NCI-H2171 treated with DMSO at 0.1 percent for 48 hours (cell line): ENCODE data around the gene TPCN2.
A peak's percentile ranks its signal among the peaks of the same experiment; 100 is the strongest.

Source experiments
- DNase-seq: peaks from one replicate; lab custom pipeline; 2025; lab: John Stamatoyannopoulos, UW

TPCN2 gene

GRCh38 chr11:69010964-69011623 is 37.6 kb upstream of the TPCN2 start:
- no peak for DNase-seq

GRCh38 chr11:69011624-69012091 is 37.1 kb upstream of the TPCN2 start:
- no peak for DNase-seq

GRCh38 chr11:69012092-69013008 is 36.4 kb upstream of the TPCN2 start:
- DNase-seq: no peak

- peak; percentile 50 for DNase-seq
Observed at GRCh38 chr11:69013009-69013951, 35.5 kb upstream of the TPCN2 start, which contains the start of gene MRGPRF. TSS of gene MRGPRF (minus strand) at chr11:69013246. CDS start at chr11:69009901, 3,345 bp downstream.

GRCh38 chr11:69014084-69014851 is 34.5 kb upstream of the TPCN2 start:
- no peak for DNase-seq

GRCh38 chr11:69014898-69015549 is 33.7 kb upstream of the TPCN2 start:
- no peak for DNase-seq

- no peak for DNase-seq
Observed at GRCh38 chr11:69017951-69018350, 30.8 kb upstream of the TPCN2 start.

GRCh38 chr11:69018924-69019323 is 29.8 kb upstream of the TPCN2 start:
- no peak for DNase-seq

GRCh38 chr11:69022260-69022659 is 26.5 kb upstream of the TPCN2 start:
- DNase-seq: peak; percentile 10

GRCh38 chr11:69024509-69024908 is 24.2 kb upstream of the TPCN2 start:
- DNase-seq: no peak

- DNase-seq: no peak
Observed at GRCh38 chr11:69027704-69028372, 20.9 kb upstream of the TPCN2 start.

GRCh38 chr11:69030301-69030700 is 18.4 kb upstream of the TPCN2 start:
- DNase-seq: no peak

- no peak for DNase-seq
Observed at GRCh38 chr11:69032833-69033232, 15.9 kb upstream of the TPCN2 start.

GRCh38 chr11:69033431-69033830 is 15.3 kb upstream of the TPCN2 start:
- no peak for DNase-seq

GRCh38 chr11:69034123-69034867 is 14.4 kb upstream of the TPCN2 start:
- DNase-seq: no peak

- DNase-seq: no peak
Observed at GRCh38 chr11:69035150-69035945, 13.4 kb upstream of the TPCN2 start.

GRCh38 chr11:69035946-69036340 is 12.8 kb upstream of the TPCN2 start:
- DNase-seq: no peak

- no peak for DNase-seq
Observed at GRCh38 chr11:69037074-69037473, 11.7 kb upstream of the TPCN2 start.
